RKO (cell line): ENCODE results near the gene GHRHR.

Source experiments
- DNase-seq: peaks from one replicate; pipeline ENCODE4 v3.0.0-alpha.2; 2016; ENCODE audit warnings: low spot score

The GHRHR gene

DNA sequence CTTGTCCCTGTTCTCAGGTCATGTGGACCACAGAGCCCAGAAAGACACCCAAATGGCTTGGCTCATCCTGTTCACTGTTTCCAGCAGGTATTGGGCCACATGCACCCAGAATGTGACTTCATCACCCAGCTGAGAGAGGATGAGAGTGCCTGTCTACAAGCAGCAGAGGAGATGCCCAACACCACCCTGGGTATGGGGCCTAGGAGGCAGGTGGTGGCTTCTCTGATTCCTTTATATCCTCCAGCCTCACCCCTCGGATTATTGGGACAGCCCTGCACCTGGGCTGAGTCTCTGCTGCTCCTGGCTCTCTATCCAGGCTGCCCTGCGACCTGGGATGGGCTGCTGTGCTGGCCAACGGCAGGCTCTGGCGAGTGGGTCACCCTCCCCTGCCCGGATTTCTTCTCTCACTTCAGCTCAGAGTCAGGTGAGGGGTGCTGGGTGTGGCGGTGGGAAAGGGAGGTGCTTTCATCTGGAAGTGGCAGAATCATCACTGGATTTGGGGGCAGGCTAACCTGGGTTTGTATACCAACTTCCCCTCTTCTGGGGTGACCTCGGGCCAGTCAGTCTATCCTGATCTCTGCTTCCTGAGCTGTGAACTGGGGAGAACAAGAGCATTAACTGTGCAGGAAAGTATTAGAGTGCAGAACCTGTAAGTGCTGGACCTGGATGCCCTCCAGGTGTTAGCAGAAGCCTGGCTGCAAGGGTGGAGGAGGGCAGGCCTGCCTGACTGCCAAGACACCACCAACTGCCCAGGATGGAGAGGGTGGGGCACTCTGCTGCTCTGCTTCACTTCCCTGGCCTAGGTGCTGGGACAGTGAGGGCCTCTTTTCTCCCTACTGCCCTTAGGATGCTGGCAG lies 5.2 kb downstream of the GHRHR start:
- DNase-seq: no peak

DNA sequence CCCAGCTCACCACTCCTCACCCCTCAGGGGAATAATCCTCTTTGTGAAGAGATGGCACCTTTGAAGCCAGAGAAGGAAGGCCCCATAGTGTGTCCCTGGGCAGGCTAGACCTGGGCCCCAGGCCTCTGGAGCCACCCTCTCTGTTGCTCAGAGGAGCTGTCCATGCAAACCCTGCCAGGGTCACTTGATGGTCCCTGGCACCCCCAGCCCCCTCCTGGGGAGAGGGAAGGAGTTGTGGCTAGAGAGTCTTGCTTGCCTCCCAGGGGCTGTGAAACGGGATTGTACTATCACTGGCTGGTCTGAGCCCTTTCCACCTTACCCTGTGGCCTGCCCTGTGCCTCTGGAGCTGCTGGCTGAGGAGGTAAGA lies 5.8 kb downstream of the GHRHR start:
- DNase-seq: no peak

DNA sequence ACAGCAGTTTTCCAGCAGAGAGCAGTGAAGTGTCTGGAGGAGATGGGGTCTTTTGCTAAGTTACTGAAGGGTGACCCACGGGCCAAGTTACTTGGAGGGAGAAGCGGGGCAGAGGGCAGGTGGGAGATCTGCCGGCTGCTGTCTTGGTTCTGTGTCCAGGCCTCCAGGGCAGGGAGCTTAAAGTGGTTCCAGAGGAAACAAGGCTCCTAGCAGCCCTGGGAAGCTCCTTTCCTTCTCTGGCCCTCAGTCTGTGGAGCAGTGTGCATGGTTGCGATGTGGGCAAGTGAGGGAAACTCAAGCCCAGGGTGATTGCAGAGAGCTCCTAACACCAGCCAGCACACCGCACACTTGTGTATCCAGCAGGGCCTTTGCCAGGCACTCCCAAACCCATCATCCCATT lies 6.3 kb downstream of the GHRHR start:
- DNase-seq: no peak

DNA sequence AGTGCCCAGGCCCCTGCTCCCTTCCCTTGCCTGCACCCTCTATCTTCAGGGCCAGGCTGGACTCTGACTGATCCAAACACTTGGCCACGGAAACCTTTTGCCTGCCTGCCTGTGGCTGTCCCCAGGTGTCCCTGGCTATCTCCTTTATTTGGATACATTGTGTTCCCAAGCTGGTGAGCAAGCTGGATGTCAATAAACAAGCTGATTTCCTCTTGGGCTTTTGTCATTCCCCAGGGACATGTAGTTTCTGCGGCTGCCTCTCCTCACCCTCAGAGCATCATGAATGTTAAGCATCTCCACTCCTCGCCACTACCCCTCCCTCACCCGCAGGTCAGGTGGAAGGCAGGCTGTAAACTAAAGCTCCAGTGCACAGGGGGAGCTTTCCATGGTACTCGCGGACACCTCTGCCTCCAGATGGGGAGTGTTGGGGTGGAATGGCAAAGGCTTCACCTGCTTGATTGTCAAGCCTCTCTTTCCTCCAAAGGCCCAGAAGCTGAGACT lies 6.9 kb downstream of the GHRHR start:
- no peak for DNase-seq

DNA sequence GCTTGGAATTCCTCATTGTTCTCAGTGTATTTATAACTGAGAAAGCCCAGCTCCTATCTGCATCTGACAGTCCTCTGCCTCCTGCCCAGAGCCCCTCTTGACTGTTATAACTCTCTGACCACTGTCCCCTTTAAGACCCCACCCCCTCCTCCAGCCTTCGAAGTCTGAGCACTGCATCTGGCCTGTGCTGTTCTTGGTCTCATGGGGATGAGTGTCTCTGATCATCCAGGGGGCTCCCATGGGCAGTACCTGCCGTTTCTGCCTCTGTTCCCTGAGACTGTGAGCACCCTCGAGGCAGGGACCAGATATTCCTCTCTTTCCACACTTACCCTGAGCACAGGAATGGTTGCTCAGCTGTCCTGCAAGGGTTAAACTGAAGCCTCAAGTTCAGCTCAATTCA lies 7.7 kb downstream of the GHRHR start:
- DNase-seq: no peak

DNA sequence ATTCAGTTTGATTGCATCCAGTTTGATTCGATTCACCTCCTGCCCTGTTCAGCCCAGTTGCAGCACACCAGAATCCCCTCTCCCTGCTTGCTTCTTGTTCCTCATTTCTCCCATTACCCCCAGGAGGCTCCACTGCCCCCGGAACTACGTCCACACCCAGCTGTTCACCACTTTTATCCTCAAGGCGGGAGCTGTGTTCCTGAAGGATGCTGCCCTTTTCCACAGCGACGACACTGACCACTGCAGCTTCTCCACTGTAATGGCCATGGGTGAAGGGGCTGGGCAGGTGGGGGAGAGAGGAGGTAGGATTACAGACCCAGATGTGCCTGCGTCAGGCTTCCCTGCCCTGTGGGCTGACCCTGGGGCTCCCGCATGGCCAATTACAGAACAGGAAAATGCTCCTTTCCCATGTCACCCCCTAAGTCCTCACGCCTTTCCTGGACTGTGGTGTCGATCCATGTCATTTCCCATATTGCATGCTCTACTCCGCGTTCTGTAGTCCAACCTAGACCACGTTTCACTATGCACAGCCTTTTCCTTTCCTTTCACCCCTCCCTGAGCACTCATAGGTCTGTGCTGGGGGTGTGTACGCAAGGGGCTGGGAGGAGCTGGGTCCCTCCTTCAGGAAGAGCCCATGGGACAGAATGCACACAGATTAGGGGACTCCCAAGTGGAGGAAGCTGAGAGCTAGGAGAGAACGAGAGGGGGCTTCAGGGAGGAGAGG lies 8.2 kb downstream of the GHRHR start:
- no peak for DNase-seq

DNA sequence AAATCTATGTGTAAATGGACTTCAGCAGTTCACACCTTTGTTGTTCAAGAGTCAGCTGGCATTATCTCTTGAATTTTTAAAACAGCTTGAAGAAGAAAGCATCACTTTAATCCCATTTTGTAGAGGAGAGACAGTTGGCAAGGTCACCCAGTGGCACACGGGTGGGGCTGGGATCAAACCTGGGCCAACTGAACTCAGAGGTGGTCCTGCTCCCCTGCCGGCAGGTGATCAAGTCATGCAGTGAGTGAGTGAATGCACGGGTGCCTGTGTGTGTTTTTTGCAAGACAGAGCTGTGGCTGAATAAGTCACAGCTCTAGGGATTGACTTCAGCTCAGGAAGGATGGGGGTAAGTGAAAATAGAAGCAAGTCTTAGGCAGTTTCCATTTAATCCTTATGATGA lies 9.5 kb downstream of the GHRHR start:
- no peak for DNase-seq

DNA sequence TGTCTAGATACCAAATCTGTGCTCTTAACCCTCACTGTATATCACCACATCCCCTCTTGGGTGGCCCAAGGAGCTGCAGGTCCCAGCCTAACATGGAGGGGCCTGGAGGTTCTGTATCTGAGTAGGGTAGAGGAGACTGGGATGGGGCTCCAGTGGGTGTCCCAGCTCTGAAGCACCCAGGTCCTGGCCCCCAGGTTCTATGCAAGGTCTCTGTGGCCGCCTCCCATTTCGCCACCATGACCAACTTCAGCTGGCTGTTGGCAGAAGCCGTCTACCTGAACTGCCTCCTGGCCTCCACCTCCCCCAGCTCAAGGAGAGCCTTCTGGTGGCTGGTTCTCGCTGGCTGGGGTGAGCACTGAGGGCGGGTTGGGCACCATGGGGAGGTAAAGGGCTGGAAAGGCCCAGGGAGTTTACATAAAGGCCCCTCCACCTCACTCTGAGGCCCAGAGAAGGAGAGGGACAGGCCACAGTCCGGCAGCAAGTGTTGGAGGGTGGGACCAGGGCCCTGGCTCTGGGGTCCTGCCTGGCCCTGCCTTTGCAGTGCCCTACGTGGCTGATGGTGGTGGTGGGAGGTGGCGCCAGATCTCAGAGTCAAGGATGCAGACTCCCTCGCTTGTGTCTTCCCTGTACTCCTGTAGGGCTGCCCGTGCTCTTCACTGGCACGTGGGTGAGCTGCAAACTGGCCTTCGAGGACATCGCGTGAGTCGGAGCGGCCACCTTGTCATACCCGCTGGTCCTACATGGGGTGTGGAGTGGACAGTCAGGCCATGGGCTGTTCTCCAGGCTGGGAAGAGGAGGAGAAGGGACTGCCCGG lies 10.2 kb downstream of the GHRHR start:
- DNase-seq: no peak

DNA sequence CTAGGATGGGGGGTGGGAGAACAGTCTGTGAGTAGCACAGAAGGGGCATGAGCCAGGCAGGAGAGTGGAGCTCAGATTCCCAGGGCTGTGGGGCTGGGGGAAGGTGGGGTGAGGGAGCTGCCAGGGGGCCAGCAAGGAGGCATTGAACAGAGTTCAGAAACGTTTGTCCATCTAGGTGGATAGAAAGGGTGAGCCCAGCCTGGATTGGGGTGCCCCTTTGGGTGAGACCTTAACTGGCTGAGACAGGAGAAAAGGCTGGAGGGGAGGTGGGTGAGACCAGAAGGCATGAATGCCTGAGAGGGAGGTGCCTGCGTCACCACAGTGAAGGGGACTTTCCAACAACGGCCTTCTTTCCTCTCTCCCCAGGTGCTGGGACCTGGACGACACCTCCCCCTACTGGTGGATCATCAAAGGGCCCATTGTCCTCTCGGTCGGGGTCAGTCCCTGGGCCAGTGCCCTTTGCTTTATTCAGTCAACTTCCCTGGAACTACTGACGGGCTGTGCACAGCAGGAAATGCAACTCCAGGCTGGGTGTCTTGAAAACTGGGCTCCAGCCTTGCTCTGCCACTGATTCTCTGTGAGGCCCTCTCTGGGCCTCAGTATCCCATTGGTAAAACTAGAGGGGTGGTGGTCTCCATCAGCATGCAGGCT lies 11.0 kb downstream of the GHRHR start:
- no peak for DNase-seq

DNA sequence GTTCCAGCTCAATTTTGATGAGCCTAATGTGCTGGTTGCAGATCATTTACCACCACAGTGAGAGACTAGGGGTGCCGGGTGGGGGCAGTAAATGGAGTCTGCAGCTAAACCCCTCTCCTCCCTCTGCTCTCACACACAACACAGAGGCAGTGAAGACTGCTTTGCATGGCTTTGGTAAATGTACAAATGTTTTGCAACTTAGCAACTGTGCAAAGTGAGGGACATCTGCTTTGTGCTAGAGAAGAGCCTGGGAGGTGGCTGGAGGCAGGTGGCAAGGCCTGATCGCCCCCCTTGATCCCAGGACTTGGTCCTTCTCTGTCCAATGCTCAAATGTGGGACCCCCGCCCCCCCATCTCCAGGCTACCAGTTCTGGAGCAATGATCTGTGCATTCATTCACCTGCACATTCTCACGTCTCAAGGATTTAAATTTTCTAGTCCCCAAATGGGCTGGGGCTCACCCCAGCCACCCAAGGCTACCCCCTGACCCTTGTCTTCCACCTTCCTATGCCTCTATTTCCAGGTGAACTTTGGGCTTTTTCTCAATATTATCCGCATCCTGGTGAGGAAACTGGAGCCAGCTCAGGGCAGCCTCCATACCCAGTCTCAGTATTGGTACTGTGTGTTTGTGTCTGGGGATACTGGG lies 11.6 kb downstream of the GHRHR start:
- no peak for DNase-seq

DNA sequence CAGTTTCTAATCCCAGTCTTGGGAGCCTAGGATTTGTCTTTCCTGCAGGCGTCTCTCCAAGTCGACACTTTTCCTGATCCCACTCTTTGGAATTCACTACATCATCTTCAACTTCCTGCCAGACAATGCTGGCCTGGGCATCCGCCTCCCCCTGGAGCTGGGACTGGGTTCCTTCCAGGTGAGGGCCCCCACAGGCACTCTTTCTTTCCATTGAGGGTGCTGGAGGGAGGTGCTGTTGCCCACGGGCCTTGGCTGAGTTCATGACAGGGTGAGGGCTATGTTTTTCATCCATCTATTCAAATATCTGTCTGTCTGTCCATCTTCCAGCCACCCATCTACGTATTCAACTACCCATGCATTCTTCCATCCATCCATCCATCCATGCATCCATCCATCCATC lies 12.6 kb downstream of the GHRHR start:
- DNase-seq: no peak

DNA sequence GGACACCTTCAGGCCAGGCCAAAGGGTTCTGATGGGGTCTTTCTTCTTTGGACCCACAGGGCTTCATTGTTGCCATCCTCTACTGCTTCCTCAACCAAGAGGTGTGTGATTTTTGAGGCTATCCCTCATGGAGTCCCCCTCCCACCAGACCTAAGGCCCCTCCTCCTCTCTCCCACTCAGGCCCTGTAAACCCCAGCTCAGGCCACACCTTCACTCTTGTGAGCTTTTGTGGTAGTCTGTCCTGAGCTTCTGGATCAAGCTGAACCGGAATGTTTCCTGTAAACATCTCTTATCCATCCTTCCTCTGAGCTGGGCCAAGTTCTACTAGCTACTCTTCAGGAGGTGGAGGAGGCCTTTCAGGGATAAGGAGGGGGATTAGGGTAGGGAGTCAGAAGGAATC lies 13.5 kb downstream of the GHRHR start:
- no peak for DNase-seq

DNA sequence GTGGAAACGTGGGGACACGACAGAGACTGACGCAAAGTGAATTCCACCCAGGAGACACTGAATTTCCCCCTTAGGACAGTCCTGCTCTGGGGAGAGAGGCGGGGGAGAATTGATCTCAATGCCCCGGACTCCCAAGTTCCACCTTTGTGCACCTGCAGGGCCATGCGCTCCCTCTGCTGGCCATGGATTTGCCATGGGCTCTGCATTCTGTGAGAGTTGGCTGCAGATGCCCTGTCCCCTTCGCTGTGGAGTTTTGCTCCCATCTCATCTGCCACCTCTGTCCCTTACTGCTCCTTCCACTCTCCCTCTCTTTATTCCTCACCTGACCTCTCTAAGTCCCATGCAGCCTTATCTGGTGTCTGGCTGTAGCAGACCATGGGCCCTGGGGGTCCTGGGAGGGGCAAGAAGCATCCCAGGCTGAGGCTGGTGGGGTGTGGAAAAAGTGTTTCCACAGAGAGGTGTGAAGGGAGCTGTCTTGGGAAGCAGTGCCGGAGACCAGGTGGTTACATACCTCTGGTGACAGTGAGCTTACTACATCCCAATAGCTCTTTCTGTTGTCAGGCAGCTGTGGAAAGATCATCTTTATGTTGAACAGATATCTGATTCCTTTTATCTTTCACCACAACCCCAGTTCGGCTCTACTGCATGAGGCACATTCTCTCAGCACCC lies 14.3 kb downstream of the GHRHR start:
- peak; percentile 24 for DNase-seq

DNA sequence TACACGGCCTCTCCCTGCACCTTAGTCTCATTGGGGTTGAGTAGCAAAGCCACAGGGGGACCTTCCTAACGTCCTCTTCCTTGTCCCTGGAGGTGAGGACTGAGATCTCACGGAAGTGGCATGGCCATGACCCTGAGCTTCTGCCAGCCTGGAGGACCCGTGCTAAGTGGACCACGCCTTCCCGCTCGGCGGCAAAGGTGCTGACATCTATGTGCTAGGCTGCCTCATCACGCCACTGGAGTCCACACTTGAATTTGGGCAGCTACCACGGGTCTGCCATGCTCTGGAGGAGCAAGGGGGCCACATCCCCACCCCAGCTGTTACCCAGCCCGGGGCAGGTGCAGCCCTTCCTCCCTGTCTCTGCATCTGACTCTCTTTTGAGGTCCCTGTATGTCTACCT lies 15.3 kb downstream of the GHRHR start:
- DNase-seq: no peak

DNA sequence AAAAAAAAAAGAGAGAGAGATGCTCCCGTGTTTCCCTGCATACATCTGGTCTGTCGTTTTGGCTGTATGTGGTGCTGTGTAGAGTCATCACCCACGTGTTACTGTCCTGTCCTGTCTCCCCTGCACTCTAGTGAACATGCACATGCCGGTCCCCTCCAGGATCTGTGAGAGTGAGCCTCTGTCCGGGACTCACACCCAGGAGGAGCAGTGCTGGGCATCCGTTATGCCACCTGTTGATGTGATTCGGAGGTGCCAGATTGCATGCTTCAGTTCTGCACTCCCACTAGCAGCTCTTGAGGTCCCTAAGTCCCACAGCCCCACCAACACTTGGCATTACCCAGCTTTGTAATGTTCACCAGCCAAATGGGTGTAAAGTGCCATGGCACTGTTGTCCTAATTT lies 16.4 kb downstream of the GHRHR start:
- DNase-seq: no peak

DNA sequence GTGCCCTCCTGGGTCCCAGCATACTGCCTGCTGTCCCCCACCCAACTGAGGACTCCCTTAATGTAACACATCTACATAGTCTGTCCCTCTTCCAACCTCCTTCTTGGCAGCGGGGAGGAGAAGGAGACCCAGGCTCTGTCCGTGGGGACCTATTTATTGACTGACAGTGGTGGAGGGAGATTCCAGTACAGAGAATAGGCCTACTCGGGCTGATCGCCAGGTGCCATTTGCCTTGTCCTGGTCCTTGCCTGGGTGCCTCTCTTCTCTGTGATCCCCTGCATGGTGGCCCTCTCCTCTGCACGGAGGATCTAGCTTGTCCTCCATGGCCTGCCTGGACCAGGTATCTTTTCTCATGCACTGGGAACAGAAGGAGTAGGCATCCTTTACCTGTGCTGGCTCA lies 17.0 kb downstream of the GHRHR start:
- DNase-seq: no peak

DNA sequence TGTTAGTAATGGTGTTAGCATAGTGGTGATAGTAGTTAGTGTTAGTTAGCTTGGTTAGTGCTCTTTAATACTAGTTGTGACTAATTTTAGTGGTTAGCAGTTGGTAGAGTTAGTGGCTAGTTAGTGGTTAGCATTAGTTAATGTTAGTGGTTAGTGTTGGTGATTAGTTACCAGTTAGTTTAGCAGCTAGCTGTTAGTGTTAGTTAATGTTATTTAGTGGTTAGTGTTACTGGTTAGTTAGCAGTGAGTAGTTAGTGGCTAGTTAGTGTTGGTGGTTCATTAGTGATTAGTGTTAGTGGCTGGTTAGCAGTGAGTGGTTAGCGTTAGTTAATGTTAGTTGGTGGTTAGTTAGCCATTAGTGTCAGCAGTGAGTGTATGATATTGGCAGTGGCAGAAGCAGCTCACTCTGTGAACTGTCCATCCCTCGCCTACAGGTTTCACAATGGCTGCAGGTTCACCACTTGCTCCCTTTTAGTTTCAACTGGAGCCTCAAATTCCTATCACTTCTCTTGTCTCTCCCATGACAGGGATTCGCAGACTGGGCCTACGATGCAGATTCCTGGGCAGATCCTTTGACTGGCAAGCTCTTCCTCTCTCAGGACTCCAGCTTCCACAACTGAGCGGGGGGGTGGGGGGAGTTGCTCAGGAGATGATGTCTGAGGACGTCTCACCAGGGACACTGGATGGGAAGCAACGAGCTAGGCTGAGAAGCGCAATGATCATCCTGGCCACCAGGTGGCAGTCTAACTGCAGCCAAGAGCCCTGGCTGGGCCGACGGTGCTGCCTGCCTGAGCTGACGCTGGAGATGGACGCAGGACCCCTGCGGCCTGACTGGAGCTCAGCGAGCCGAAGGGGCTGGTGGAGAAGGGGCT lies 19.5 kb downstream of the GHRHR start:
- DNase-seq: peak; percentile 71

DNA sequence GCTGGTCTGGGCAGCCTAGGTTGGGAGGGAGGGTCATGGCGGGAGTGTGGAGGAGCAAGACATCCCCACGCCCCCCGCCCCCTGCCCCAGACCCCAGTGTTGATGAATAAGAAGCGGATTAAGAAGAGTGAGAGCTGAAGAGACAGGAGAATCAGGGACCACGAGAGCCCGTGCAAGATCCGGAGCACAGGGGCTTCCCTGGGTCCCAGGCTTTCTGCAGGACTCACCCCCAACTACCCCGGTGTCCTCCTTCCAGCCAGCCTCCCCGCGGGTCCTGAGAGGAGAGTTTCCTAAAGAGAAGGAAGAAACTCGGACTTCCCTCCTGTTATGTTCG lies 20.1 kb downstream of the GHRHR start:
- DNase-seq: no peak

DNA sequence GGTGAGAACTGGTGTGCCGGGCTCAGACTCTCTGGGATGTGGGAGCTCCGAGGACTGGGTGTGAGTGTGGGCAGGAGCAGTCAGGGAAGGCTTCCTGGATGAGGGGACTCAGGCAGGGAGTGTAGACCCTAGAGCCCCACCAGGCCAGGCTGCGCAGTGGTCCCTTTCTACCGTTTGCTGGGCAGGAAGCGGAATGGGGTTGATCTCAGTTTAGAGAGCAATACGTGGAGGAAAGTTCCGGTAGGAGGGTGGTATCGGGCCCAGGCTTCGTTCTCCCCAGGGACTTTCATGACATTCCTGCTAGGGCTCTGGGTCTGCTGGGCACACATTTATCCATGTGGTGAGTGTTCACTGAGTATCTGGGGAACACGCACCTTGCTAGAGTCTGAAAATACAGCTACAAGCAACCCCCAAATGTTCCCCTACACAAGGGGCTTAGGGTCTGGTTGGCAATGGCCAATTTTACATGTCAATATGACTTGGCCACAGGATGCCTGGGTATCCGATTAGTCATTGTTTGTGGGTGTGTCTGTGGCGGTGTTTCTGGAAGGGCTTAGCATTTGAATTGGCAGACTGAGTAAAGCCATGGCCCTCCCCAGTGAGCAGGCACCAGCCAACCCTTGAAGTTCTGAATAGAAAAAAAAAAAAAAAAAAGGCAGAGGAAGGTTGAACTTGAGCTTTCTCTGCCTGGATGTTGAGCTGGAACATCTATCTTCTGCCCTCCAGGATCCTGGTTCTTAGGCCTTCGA lies 20.8 kb downstream of the GHRHR start:
- DNase-seq: peak; percentile 32
